ENCODE measurements around the gene ATG2B. TPM values are rescaled to one million over a fixed set of nuclear protein-coding genes. Genes with fewer than 3 reads are reported as not detected.

Gene ATG2B
- total and polyA plus RNA-seq, 2 donors (not counting 3 experiments of a cell fraction or from before 2014, with no cell fraction given) = 5.9 to 17.8 TPM

- dilution Hi-C loops (cut with MboI; ENCODE audit: extremely low pct_ligation_motif_present, low sequenced_read_pairs) = no loop called here
- no peaks in the 10 kb centered on the region for H3K27me3 ChIP-seq (ENCODE audit: control insufficient read depth in 2 of 2, insufficient read depth in 2 of 2, low read length in 2 of 2)
- FAIRE-seq (no peak), DNase-seq (ENCODE audit: low read depth, low spot score) (no peak)
- no peaks in the 10 kb centered on the region for H4K20me1 ChIP-seq (replicated peaks; ENCODE audit: control insufficient read depth, extremely low read depth, insufficient read depth, low read length)
- BruUV-seq (replicated peaks) = no TSS peak
- ChIA-PET CTCF (no interaction called here), POLR2A (no interaction called here)
- no peak overlapping the region for H2AFZ ChIP-seq (ENCODE audit: low read depth, low read length)
- no peaks in the 10 kb centered on the region for H3K79me2 ChIP-seq (ENCODE audit: control insufficient read depth, insufficient read depth, low read length)
- H3K9me3 ChIP-seq (replicated peaks; ENCODE audit: control insufficient read depth, insufficient read depth, low read length) = no peaks in the 10 kb centered on the region
- H3K36me3 ChIP-seq (ENCODE audit: control insufficient read depth in 2 of 2, extremely low read depth in 1 of 2, insufficient read depth in 2 of 2, low read length in 2 of 2) = peaks cover 1 to 4% of the 10 kb centered on the region in 2 experiments
- no peak overlapping the region for H3K4me2 ChIP-seq (ENCODE audit: insufficient read depth, low read length)
- TF ChIP-seq CTCF (IDR thresholded peaks at IDR 0.05; ENCODE audit: extremely low read depth in 1 of 2, insufficient read depth in 1 of 2, low read depth in 1 of 2, low read length in 2 of 2) (no peak), JUN (IDR thresholded peaks at IDR 0.05; ENCODE audit: borderline replicate concordance, insufficient read depth, insufficient read length, low read depth) (no peak), POLR2A (IDR thresholded peaks at IDR 0.05; ENCODE audit: low read depth, low read length) (no peak), EZH2 (IDR thresholded peaks at IDR 0.05; ENCODE audit: borderline replicate concordance, low read depth, low read length, severe bottlenecking) (no peak), GATA2 (IDR thresholded peaks at IDR 0.05; ENCODE audit: insufficient read depth, insufficient read length, low read depth, low read length) (no peak), MYC (IDR thresholded peaks at IDR 0.05; ENCODE audit: low read depth, low read length) (no peak), POLR2AphosphoS5 (IDR thresholded peaks at IDR 0.05; ENCODE audit: insufficient read depth, low read depth, low read length) (no peak), FOS (IDR thresholded peaks at IDR 0.05; ENCODE audit: borderline replicate concordance, insufficient read depth, low read length) (no peak), MAX (IDR thresholded peaks at IDR 0.05; ENCODE audit: insufficient read depth, insufficient read length) (no peak)
- no peak overlapping the region for H3K4me3 ChIP-seq (replicated peaks in 1 of 3; ENCODE audit: insufficient read depth in 1 of 3, low read depth in 1 of 3, low read length in 3 of 3)
- no peaks in the 10 kb centered on the region for H3K4me1 ChIP-seq (ENCODE audit: control insufficient read depth, extremely low read depth, insufficient read depth, low read length)
- H3K9ac ChIP-seq (replicated peaks; ENCODE audit: extremely low read depth, insufficient read depth, low read length) = no peak overlapping the region
- H3K9me1 ChIP-seq (replicated peaks; ENCODE audit: control insufficient read depth, extremely low read depth, insufficient read depth, low read length) = no peaks in the 10 kb centered on the region
- H3K27ac ChIP-seq (ENCODE audit: insufficient read depth, low read depth, low read length) = no peak overlapping the region
- intact Hi-C loops (cut with micrococcal nuclease) = no loop called here
Observed at GRCh38 chr14:96324219-96324618, 38.9 kb downstream of the ATG2B start.

All from endothelial cell of umbilical vein (primary cell).